GM18507 (cell line): Measurements from ENCODE around the gene OR11A1.

Experiments used
- DNase-seq: peaks from one replicate; pipeline ENCODE4 v3.0.0; 2011; ENCODE audit warnings: low read depth; ENCODE audit not compliant: insufficient read length; ENCODE audit errors: extremely low spot score
- FAIRE-seq: peaks from 2 replicates; lab custom pipeline; 2011; peaks lifted over from hg19 to GRCh38; lab: Jason Lieb, UNC

Gene OR11A1, protein sequence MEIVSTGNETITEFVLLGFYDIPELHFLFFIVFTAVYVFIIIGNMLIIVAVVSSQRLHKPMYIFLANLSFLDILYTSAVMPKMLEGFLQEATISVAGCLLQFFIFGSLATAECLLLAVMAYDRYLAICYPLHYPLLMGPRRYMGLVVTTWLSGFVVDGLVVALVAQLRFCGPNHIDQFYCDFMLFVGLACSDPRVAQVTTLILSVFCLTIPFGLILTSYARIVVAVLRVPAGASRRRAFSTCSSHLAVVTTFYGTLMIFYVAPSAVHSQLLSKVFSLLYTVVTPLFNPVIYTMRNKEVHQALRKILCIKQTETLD

DNA sequence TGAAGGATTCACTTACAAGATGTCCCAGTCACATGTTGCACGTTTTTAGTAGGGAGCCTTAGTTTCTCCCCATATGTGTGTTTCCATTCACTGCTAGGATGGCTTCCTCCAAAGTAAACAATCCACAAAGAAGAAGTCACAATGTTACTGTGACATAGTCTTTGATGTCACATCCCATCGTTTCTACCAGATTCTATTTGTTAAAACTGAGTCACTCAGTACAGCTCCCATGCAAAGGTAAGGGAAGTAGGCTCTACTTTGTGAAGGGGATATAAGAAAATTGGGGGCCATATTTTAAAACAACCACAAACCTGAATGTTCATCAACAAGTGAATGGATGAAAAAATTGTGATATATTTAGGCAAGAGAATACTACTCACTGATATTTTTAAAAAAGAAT, at the start of gene OR11A1, which contains the start of gene OR2H1:
TSS of gene OR11A1 (minus strand) at position 101 of the 400 bp plus-strand sequence. CDS start 29,430 bp downstream, outside the sequence.
TSS of gene OR2H1 (plus strand) at position 185 of the 400 bp plus-strand sequence. CDS start 4,615 bp downstream, outside the sequence.
- no peak for DNase-seq
- FAIRE-seq = no peak

DNA sequence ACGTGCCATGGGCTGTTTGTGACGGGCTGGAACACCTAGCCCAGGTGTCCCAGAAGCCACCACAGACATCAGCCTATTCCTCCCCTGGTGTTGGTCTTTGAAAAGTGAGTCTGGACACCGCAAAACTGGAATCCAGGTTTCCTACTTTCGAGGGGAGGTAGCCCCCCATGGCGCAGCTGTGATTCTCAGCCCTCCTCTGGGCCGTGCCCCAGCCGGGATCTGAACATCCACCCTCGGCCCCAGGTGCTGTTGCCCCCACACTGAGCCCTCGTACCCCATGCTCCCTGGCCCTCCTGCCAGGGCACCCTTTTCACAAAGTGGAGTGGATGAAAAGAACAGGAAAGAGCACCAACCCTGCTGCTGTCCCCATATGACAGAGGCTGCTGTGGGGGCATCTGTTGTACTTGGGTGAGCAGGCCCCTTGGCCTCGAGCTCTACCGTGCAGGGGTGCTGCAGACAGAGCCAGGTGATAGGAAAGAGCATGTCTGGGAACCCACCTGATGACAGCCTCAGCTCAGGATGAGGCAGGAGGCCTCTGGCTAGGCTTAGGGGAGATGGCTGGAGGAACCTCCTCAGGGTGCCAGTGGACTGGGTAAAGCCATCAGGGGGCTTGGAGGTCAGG, 49.7 kb upstream of the OR11A1 start:
- no peak for FAIRE-seq

DNA sequence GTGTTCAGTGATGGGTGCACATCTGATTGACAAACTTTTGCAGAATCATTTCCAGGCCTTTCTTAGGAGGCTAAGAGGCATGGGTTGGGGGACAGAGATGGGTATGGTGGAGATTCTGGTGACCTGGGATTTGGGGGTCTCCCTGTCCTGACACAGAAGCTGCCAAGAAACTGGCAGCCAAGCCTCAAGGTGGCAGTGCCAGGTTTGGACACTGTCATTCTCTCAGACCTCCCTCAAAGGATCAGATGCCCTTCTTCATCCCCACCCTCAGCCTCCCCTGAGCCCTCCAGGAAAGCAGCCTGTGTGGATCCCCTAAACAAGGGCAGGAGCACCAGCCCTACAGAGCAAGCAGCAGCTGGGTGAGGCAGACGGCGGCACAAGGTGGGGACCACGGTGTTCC, 48.9 kb upstream of the OR11A1 start:
- no peak for DNase-seq
- FAIRE-seq = no peak

More for the DNA sequence above, 49.7 kb upstream of the OR11A1 start:
- no peak for DNase-seq

DNA sequence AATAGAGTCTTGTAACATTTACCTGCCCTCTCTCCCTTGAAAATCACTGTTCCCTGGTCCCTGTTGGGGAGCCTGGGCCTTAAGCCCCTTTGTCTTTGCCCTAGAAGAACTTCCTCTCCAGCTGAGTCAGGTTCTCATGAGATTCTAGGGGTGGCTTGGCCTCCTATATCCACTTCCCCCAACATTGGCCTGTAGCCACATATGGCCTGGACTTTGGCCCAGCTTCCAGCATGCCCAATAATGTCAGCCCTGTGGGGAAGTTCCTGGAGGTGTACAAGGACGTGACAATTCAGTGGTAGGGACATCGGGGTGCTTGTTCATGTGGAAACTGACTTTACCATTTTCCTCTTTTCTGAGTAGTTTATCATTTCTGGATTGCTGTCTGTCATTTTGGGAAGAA, 48.1 kb upstream of the OR11A1 start:
- FAIRE-seq = no peak
- DNase-seq = no peak

DNA sequence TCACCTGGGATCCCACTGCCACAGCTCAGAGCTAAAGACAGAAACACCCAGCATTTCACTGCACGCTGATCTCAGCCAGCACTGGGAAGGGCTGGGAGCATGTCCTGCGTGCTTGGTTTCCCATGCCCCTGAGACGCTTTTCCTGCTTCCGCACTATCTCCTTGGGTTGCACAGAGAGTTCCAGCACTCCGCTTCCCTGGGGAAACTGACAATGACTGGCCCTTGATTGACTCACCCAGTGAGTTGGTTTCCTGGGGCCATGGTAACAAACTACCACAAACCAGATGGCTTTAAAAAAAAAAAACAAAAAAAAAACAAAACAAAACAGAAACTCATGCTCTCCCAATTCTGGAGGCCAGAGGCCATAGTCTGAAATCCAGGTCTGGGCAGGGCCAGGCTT, 45.7 kb upstream of the OR11A1 start:
- FAIRE-seq = no peak
- DNase-seq = no peak

DNA sequence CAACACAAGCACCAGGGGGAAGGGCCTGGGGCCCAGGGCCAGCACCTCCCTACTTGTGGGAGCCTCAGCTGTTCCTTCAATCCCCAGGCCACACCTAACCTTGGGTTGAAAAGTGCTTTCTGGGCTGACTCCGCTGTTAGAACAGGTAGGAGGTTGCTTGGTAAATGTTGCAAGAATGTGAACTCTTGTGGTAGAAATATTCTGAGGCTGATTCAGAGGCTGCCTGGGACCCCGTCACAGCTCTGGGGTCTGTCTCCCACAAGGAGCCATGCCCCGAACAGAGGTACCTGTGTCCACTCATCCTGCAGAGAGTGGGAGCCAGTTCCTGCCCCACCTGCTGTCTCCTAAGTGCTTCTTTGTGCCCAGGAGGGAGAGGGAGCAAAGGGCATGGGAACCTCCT, 45.3 kb upstream of the OR11A1 start:
- DNase-seq (no peak), FAIRE-seq (no peak)

DNA sequence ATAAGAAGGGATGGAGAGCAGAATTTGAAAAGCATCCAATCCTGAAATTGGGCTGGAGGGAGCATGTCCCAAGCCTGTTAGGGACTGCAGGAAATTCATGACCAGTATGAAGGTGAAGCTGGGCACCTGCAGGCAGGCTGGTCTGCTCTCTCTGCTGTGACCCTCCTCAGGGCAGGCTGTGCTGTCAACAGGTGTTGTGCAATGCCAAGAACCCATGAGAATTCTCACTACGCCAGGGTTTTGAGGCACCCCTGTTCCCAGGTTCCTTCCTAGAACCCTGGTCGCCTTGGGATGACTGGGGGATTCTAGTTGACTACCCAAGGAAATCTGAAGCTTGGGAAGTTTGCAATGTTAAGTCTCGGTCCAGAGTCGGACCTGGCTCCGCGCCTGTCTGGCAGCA, 44.2 kb upstream of the OR11A1 start:
- DNase-seq = no peak
- FAIRE-seq = no peak

DNA sequence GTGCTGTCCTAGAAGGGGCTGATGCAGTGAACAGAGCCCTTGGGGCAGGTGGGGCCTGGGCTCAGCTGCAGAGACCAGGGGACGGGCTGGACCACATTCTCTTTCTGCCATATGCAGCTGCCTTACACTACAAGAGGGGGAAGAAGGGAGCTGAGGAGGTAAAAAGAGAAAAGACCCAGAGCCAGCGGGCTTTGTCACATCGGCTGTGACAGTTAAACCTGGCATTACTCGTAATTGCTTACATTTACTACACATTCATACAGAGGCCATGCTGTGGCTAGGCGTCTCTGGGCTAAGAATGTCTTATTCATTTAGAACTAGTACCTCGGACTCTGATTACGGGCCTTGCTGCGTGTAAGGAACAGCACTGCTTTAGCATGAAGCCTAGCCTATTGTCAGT, 43.7 kb upstream of the OR11A1 start:
- DNase-seq = no peak
- FAIRE-seq = no peak

DNA sequence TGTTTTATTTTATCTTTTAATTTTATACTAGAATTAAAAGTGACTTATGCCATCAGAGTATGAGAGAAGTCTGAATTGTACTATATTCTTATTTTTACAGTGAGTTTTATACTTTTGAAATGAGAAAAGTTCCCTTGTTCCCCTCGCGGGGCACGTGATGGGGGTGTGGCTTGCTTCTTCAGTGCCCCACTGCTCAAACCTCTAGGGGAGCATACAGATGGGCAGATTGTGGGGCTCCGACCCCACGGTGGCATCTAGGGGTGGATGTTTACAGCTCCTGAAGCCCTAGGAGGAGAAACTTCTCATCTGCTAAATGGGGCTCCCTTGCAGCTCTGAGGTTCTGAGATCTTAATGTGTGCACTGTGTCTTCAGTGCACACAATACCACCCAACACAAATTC, 42.8 kb upstream of the OR11A1 start:
- no peak for DNase-seq
- no peak for FAIRE-seq

DNA sequence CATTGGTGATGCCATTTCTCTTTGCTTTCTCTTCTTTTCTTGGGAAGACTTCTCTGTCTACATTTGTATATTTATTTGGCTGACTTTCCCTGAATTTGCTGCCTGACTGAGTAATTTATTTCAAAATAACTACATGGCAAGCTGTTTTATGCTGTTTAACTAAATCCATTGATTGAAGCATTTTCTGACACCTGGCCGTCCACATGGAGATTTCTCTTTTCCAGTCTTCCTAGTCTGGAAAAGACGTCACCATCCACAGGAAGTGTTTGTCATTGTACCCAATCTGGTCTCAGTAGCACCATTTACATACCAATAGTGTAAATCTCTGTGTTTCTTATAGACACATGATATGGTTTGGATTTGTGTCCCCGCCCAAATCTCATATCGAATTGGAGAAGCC, 40.1 kb upstream of the OR11A1 start:
- no peak for DNase-seq
- no peak for FAIRE-seq

DNA sequence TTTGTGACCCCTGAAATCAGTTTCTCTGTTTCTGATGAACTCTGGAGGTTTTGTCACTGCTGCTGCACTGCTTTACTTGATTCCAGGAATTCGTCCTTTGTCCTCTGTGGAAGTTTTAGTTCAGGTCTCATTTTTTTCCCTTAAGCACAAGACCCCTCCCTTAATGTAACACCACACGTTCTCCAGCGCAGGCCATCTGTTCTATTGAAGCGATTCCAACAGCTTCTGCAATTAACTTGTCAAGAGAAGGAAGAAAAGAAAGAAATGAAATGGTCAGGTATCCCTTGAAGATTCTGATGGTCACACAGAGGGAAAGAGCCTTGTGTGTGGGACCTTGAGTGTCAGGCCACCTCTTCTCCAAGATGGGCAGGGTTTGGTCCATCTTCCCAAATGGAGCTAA, 38.7 kb upstream of the OR11A1 start:
- FAIRE-seq = no peak
- DNase-seq = no peak

DNA sequence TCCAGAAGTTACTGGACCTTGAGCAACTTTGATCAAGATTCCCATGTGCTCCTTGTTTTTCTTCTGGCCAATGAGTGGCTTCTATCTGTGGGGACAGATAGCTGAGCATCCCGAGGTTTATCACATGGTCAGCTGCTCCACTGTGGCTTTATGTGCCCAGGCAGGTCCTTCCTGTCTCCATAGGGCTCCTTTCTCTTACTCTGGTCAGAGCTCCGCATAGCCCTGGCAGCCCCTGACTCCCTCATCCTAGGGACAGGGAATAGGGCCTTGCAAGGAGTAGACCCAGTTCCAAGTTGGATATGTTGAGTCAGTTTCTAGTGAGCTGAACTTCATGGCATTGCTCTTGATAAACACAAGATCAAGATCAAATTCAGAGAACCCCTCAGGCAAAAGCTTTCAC, 37.3 kb upstream of the OR11A1 start:
- FAIRE-seq (no peak), DNase-seq (no peak)

DNA sequence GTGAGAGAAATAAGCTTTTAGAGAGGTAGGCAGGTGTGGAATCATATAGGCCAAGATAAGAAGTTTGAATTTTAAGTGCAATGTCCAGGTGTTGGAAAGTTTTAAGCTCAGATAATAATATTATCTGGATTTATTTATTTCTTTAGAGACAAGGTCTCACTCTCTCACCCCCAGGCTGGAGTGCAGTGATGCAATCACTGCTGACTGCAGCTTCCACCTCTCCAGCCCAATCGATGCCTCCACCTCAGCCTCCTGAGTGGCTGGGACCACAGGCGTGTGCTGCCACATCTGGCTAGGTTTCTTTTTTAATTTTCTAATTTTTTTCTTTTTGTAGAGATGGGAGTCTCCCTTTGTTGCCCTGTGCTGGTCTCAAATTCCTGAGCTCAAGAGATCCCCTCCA, 36.4 kb upstream of the OR11A1 start:
- no peak for FAIRE-seq

DNA sequence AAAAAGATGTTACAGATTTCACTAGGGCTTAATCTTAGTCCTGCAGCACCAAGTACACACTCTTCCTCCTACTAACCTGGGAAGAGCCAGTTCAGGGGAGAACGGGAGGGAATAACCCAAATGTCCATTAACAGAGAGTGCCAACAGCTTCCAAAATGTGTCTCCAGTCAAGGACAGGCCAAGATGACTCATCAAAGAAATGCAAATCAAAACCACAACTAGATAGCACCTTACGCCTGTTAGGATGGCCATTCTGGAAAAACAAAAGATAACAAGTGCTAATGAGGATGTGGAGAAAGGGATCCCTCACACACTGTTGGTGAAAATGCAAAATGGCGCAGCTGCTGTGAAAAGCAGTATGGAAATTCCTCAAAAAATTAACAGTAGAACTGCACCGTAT, 34.7 kb upstream of the OR11A1 start:
- FAIRE-seq = no peak
- no peak for DNase-seq

More for the DNA sequence above, 36.4 kb upstream of the OR11A1 start:
- no peak for DNase-seq

DNA sequence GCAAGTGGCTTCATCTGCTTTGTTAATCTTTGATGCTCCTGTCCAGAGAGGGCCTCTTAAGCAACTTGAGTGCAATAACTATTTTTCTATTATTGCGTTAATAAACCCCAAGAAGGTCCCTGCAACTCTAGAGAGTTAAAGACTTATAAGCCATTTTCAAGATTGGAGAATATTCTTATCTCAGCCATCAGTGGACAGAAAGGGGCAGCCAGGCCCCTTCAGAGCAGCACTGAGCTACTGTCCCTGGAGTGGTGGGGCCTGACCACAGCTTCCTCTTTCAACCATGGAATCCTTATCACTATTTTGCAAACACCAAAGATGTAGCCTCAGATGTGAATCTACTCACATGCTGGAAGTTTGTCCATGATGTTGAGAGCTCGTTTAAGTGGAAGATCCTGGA, 33.7 kb upstream of the OR11A1 start:
- FAIRE-seq = no peak
- no peak for DNase-seq

DNA sequence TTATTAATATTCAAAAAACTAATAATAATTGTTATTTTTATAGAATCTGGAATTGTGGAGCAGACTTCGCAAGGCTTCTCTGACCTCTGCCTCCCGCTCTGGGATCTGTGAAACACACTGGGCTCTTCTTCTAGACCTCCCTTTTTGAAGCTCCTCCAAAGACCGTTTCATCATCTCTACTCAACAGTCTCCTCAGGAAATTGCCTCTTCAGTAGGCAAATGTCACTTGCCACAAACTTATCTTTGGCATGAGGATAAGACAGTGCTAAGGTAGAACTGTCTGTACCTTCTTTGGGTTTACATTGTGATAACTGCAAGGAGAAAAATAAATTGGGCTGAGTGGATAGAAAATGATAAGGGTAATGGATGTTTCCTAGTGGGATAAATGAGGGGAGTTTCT, 33.2 kb upstream of the OR11A1 start:
- no peak for DNase-seq
- no peak for FAIRE-seq

DNA sequence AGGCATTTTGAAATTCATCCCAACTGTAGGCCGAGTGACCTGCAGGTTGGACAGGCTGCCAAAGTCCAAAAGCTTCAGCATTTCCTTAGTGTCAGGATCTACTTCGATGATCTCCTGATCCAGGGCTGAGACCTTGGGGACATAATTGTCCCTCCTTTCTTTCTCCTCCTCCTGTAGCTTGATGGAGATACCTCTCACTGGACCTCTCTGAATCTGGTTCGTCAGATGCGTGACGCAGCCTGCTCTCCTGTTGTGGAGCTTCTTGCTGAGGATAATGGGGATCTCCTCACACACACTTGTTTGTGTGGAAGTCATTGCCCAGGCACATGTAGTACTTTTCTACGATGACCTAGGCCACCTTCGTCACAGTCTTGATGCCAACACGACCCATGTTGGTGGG, 32.4 kb upstream of the OR11A1 start:
- no peak for DNase-seq
- FAIRE-seq = no peak

DNA sequence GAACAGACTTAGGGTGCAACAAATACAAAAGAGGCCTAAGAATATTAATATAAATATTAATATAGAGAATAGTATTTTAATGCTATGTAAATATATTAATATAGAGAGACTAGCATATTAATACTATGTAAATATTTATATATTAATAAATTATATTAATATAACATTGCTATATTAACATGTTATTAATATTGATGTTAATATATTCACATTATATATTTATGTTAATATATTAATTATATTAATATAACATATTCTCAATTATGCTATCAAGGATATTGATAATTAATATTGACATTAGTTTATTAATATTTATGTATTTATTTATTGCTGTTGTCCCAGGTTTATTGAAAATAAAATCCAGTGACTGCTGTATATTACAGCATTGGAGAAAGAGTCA, 32.0 kb upstream of the OR11A1 start:
- no peak for FAIRE-seq
- DNase-seq = no peak

DNA sequence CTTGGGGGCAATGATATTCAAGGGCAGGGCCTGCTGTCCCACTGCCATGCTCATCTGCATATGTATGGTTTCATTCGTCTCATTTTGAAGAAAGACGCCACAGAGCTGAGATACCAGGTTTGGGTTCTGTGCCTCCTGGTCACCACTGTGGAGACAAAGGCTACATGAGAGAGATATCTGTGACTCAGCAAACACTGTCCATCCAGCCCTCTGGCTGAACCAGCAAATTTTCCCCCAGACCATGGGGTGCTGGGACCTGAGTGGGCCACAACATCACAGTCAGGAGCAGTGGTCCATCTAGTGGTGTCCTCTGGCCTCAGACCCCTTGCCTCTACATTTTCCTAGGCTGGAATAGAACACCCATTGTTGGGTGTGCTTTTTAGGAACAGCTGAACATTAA, 30.8 kb upstream of the OR11A1 start, which contains the start of gene MAS1L:
TSS of gene MAS1L (minus strand) at position 297 of the 400 bp plus-strand sequence. CDS start at position 243, 54 bp downstream.
- no peak for FAIRE-seq

DNA sequence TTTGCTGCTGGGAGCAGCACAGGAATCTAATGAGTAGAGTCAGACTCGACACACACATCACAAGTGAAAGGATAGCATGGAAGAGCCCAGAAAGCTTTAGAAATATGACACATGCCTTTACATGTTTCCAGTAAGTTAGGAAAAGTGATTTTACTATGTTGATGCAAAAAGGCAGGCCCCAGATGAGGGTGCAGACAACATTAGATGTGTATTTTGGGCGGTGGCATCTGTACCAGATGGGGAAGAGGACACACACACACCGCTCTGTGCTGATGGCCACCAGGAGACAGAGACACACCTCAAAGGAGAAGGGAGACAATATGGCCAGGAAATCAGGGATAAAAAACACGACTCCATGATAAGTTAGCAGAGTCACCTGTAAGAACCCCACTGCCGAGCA, 30.3 kb upstream of the OR11A1 start:
- DNase-seq (no peak), FAIRE-seq (no peak)

More for the DNA sequence above, 30.8 kb upstream of the OR11A1 start, which contains the start of gene MAS1L:
- no peak for DNase-seq

DNA sequence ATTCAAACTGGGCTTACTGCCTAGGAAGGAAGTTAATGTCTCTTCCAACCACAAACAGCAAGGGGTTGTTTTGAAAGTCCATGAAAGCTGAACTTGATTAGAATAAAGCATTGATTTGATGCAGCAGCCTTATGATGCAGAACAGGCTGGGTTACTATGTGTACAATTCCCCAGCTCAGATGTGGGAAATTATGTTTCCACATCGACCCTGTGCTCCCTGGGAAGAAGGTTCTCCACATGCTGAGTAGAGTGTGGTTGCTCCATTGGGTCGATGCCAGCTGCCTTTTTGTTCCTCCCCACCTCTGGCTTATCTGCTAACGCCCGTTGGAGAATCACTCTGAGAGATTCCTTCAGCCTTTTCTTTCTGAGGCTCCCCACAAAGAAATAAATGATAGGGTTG, 29.7 kb upstream of the OR11A1 start:
- DNase-seq (no peak), FAIRE-seq (no peak)
